ENCODE data around the gene CLDN22.

CLDN22 gene

GRCh38 chr4:183276106-183276505, 44.0 kb downstream of the CLDN22 start:
- no peak for DNase-seq (ENCODE audit: low read depth)

GRCh38 chr4:183272384-183272783, 47.7 kb downstream of the CLDN22 start:
- DNase-seq (ENCODE audit: low read depth): no peak

- DNase-seq (ENCODE audit: low read depth): no peak
These were observed 51.5 kb downstream of the CLDN22 start for GRCh38 chr4:183268556-183268955.

Measured in stimulated activated CD8-positive, alpha-beta memory T cell treated with anti-CD3 and anti-CD28 coated beads, Interleukin-15, amount 100 ng/mL, for 24 hours (primary cell).